HL-60 (cell line): Measurements from ENCODE around the gene SARM1.

Experiments
- DNase-seq, 2 experiments: peaks; one replicate each; pipeline ENCODE4 v3.0.0-alpha.2; 2010 to 2020; ENCODE audit warnings: low read depth in 1 of 2, low spot score in 1 of 2
- H3K27ac ChIP-seq: fragments of 250-450 bp; sonication (Bioruptor Pico); replicated peaks from 2 replicates; pipeline ENCODE4 v1.5.1; 2020; ENCODE audit warnings: mild to moderate bottlenecking, moderate library complexity
- H3K27me3 ChIP-seq: fragments of 250-450 bp; sonication (Bioruptor Pico); 2 replicates; pipeline ENCODE4 v1.5.1; 2021; ENCODE audit warnings: mild to moderate bottlenecking, moderate library complexity; ENCODE audit not compliant: insufficient read depth, poor library complexity, severe bottlenecking
- H3K4me3 ChIP-seq: replicated peaks from 2 replicates; pipeline ENCODE4 v1.5.1; 2011; ENCODE audit warnings: mild to moderate bottlenecking, control low read depth, low read length; ENCODE audit not compliant: insufficient read depth
- GABPA ChIP-seq: IDR thresholded peaks from 2 replicates; pipeline ENCODE4 v1.6.1; 2012; ENCODE audit warnings: low read depth
- POLR2AphosphoS5 ChIP-seq: IDR thresholded peaks from 2 replicates; pipeline ENCODE4 v1.6.1; 2012; ENCODE audit warnings: low read depth
- SPI1 ChIP-seq: IDR thresholded peaks from 2 replicates; pipeline ENCODE4 v1.6.1; 2012; ENCODE audit warnings: low read depth, mild to moderate bottlenecking, borderline replicate concordance
- TF ChIP-seq, protein P1 (sequence below): IDR thresholded peaks from one replicate; pipeline ENCODE4 v1.5.1; 2011; ENCODE audit warnings: low read length, control low read depth, inconsistent platforms; ENCODE audit not compliant: insufficient read depth
- TF ChIP-seq, protein P2 (sequence below): IDR thresholded peaks from 2 replicates; pipeline ENCODE4 v1.6.1; 2012; ENCODE audit warnings: low read depth; ENCODE audit not compliant: insufficient replicate concordance

Gene SARM1

DNA sequence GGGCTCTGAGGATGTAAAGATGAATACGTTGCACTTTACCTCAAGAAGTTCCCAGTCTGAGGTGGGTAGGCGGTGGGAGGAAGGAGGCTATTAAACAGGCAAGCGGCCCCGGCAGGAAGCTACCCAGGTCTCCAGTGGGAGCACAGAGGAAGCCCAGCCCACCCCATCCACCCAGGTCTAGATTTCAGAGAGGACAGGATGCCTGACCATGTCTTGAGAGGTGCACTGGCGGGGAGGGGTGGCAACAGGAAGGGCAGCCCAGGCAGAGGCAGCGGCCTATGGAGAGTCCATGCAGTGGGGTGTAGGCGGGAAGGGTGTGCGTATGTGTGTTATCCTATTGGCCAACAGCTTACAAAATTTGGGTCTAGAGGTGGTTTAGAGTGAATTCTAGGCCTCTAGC lies 13.9 kb downstream of the SARM1 start:
- DNase-seq, result no peak
- Histone ChIP-seq H3K27ac (no peak overlapping the region), H3K4me3 (no peak overlapping the region), H3K27me3 (peaks cover 18% of the 10 kb centered on the region)
- TF ChIP-seq, protein P1, sequence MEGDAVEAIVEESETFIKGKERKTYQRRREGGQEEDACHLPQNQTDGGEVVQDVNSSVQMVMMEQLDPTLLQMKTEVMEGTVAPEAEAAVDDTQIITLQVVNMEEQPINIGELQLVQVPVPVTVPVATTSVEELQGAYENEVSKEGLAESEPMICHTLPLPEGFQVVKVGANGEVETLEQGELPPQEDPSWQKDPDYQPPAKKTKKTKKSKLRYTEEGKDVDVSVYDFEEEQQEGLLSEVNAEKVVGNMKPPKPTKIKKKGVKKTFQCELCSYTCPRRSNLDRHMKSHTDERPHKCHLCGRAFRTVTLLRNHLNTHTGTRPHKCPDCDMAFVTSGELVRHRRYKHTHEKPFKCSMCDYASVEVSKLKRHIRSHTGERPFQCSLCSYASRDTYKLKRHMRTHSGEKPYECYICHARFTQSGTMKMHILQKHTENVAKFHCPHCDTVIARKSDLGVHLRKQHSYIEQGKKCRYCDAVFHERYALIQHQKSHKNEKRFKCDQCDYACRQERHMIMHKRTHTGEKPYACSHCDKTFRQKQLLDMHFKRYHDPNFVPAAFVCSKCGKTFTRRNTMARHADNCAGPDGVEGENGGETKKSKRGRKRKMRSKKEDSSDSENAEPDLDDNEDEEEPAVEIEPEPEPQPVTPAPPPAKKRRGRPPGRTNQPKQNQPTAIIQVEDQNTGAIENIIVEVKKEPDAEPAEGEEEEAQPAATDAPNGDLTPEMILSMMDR, result no peak
- TF ChIP-seq SPI1, result no peak
- TF ChIP-seq, protein P2, sequence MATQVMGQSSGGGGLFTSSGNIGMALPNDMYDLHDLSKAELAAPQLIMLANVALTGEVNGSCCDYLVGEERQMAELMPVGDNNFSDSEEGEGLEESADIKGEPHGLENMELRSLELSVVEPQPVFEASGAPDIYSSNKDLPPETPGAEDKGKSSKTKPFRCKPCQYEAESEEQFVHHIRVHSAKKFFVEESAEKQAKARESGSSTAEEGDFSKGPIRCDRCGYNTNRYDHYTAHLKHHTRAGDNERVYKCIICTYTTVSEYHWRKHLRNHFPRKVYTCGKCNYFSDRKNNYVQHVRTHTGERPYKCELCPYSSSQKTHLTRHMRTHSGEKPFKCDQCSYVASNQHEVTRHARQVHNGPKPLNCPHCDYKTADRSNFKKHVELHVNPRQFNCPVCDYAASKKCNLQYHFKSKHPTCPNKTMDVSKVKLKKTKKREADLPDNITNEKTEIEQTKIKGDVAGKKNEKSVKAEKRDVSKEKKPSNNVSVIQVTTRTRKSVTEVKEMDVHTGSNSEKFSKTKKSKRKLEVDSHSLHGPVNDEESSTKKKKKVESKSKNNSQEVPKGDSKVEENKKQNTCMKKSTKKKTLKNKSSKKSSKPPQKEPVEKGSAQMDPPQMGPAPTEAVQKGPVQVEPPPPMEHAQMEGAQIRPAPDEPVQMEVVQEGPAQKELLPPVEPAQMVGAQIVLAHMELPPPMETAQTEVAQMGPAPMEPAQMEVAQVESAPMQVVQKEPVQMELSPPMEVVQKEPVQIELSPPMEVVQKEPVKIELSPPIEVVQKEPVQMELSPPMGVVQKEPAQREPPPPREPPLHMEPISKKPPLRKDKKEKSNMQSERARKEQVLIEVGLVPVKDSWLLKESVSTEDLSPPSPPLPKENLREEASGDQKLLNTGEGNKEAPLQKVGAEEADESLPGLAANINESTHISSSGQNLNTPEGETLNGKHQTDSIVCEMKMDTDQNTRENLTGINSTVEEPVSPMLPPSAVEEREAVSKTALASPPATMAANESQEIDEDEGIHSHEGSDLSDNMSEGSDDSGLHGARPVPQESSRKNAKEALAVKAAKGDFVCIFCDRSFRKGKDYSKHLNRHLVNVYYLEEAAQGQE, result no peak
- TF ChIP-seq GABPA, result no peak
- no peak for TF ChIP-seq POLR2AphosphoS5

- TF ChIP-seq GABPA (no peak), SPI1 (no peak), POLR2AphosphoS5 (no peak)
- TF ChIP-seq, protein P2, result no peak
- TF ChIP-seq, protein P1, result no peak
- H3K27me3 ChIP-seq, result peaks cover 17% of the 10 kb centered on the region
Observed at GRCh38 chr17:28386391-28386790, 14.9 kb downstream of the SARM1 start.

DNA sequence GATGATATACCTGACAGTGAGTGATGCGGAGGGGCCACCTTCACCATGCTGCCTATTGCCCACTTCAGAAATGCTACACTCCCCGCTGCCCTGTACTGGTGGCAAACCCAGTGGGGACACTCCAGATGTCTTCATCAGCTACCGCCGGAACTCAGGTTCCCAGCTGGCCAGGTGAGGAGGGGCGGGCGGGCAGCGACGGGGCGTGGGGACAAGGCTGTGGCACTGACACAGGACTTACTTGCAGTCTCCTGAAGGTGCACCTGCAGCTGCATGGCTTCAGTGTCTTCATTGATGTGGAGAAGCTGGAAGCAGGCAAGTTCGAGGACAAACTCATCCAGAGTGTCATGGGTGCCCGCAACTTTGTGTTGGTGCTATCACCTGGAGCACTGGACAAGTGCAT lies 16.6 kb downstream of the SARM1 start:
- no peak overlapping the region for H3K27ac ChIP-seq
- TF ChIP-seq, protein P1, result no peak
- TF ChIP-seq, protein P2, result no peak
- TF ChIP-seq POLR2AphosphoS5, result no peak
- no peak for TF ChIP-seq SPI1
- no peak for TF ChIP-seq GABPA
- H3K27me3 ChIP-seq, result peaks cover 16% of the 10 kb centered on the region
- no peak overlapping the region for H3K4me3 ChIP-seq
- no peak for DNase-seq

More at GRCh38 chr17:28386391-28386790, 14.9 kb downstream of the SARM1 start:
- Histone ChIP-seq H3K27ac (no peak overlapping the region), H3K4me3 (no peak overlapping the region)
- DNase-seq, result no peak
